ENCODE measurements around the gene SCAF8.

- TF ChIP-seq POLR2A (IDR thresholded peaks at IDR 0.05; ENCODE audit: low read length) (no peak), GATA1 (IDR thresholded peaks at IDR 0.05; ENCODE audit: low read depth, low read length) (no peak)
Measured at GRCh38 chr6:154721460-154721859, 11.8 kb upstream of the SCAF8 start.

All from erythroblast (primary cell).